HEK293T (cell line): ENCODE data around the gene LYRM9.

Experiments
- BHLHE40 ChIP-seq: fragments of 450-650 bp; IDR thresholded peaks from 2 replicates; pipeline ENCODE4 v1.6.1; 2016; ENCODE audit warnings: mild to moderate bottlenecking, moderate library complexity, borderline replicate concordance
- CTBP1 ChIP-seq: fragments of 450-650 bp; IDR thresholded peaks from 2 replicates; pipeline ENCODE4 v1.6.1; 2016; ENCODE audit warnings: borderline replicate concordance
- FOXA1 ChIP-seq: fragments of 450-650 bp; IDR thresholded peaks from 2 replicates; pipeline ENCODE4 v1.6.1; 2016; ENCODE audit warnings: mild to moderate bottlenecking
- FOXK2 ChIP-seq: fragments of 450-650 bp; IDR thresholded peaks from 2 replicates; pipeline ENCODE4 v1.6.1; 2016; ENCODE audit warnings: mild to moderate bottlenecking
- FOXM1 ChIP-seq: fragments of 450-650 bp; IDR thresholded peaks from 2 replicates; pipeline ENCODE4 v1.6.1; 2017; ENCODE audit warnings: mild to moderate bottlenecking, borderline replicate concordance
- HDGF ChIP-seq: fragments of 450-650 bp; IDR thresholded peaks from 2 replicates; pipeline ENCODE4 v1.6.1; 2017; ENCODE audit warnings: antibody characterized with exemption, borderline replicate concordance
- L3MBTL2 ChIP-seq: fragments of 450-650 bp; conservative IDR thresholded peaks from 2 replicates; pipeline ENCODE4 v1.6.1; 2016; ENCODE audit warnings: mild to moderate bottlenecking
- LEF1 ChIP-seq: fragments of 450-650 bp; IDR thresholded peaks from 2 replicates; pipeline ENCODE4 v1.6.1; 2017; ENCODE audit warnings: mild to moderate bottlenecking, borderline replicate concordance
- NFRKB ChIP-seq: fragments of 450-650 bp; IDR thresholded peaks from 2 replicates; pipeline ENCODE4 v1.6.1; 2016; ENCODE audit warnings: mild to moderate bottlenecking, moderate library complexity
- PKNOX1 ChIP-seq: fragments of 450-650 bp; IDR thresholded peaks from 2 replicates; pipeline ENCODE4 v1.6.1; 2016
- SP1 ChIP-seq: fragments of 450-650 bp; IDR thresholded peaks from 2 replicates; pipeline ENCODE4 v1.6.1; 2017
- SUZ12 ChIP-seq: fragments of 450-650 bp; IDR thresholded peaks from 2 replicates; pipeline ENCODE4 v1.6.1; 2016; ENCODE audit warnings: mild to moderate bottlenecking
- TARDBP ChIP-seq: fragments of 450-650 bp; IDR thresholded peaks from 2 replicates; pipeline ENCODE4 v1.6.1; 2016
- ZNF384 ChIP-seq: fragments of 450-650 bp; IDR thresholded peaks from 2 replicates; pipeline ENCODE4 v1.6.1; 2016

- TF ChIP-seq SP1: no peak
- no peak for TF ChIP-seq TARDBP
- no peak for TF ChIP-seq FOXK2
- no peak for TF ChIP-seq LEF1
- no peak for TF ChIP-seq FOXA1
- TF ChIP-seq FOXM1: no peak
- no peak for TF ChIP-seq BHLHE40
- no peak for TF ChIP-seq NFRKB
- TF ChIP-seq CTBP1: no peak
- TF ChIP-seq HDGF: no peak
- TF ChIP-seq PKNOX1: no peak
- no peak for TF ChIP-seq ZNF384
- TF ChIP-seq L3MBTL2: no peak
- TF ChIP-seq SUZ12: no peak
These were observed 1.3 kb downstream of the LYRM9 start for GRCh38 chr17:27891841-27892240.
